Neuronal stem cell (in vitro differentiated cells): ENCODE results near the gene SAGE1.

Experiments used
- DNase-seq: peaks from one replicate; pipeline ENCODE4 v3.0.0-alpha.2; 2013; ENCODE audit warnings: low spot score
- H2AFZ ChIP-seq: one replicate; pipeline ENCODE4 v1.6.1; 2013; ENCODE audit warnings: mild to moderate bottlenecking, low read length, inconsistent platforms
- H2AK5ac ChIP-seq: 2 replicates; pipeline ENCODE4 v1.6.1; 2013; ENCODE audit warnings: low read depth, mild to moderate bottlenecking, inconsistent platforms, low read length, moderate library complexity, mixed read lengths
- H2BK120ac ChIP-seq: 2 replicates; pipeline ENCODE4 v1.6.1; 2013; ENCODE audit warnings: low read depth, mild to moderate bottlenecking, inconsistent platforms, low read length, moderate library complexity, mixed read lengths
- H2BK12ac ChIP-seq: one replicate; pipeline ENCODE4 v1.6.1; 2013; ENCODE audit warnings: low read length, inconsistent platforms
- H2BK15ac ChIP-seq: 2 replicates; pipeline ENCODE4 v1.6.1; 2013; ENCODE audit warnings: mild to moderate bottlenecking, low read length, inconsistent platforms, mixed read lengths
- H2BK5ac ChIP-seq: one replicate; pipeline ENCODE4 v1.6.1; 2013; ENCODE audit warnings: inconsistent platforms, mild to moderate bottlenecking, low read length, moderate library complexity
- H3K14ac ChIP-seq: one replicate; pipeline ENCODE4 v1.6.1; 2013; ENCODE audit warnings: low read length, inconsistent platforms
- H3K18ac ChIP-seq: 2 replicates; pipeline ENCODE4 v1.6.1; 2013; ENCODE audit warnings: low read length, inconsistent platforms
- H3K23ac ChIP-seq: 2 replicates; pipeline ENCODE4 v1.6.1; 2013; ENCODE audit warnings: low read depth, mild to moderate bottlenecking, mixed read lengths, low read length, inconsistent platforms; ENCODE audit not compliant: poor library complexity
- H3K27ac ChIP-seq: replicated peaks from 3 replicates; pipeline ENCODE4 v1.5.1; 2013; ENCODE audit warnings: low read length, inconsistent platforms
- H3K27me3 ChIP-seq, 3 experiments: 2 replicates each; pipeline ENCODE4 v1.6.1; 2013; ENCODE audit warnings: low read length in 3 of 3, mild to moderate bottlenecking in 2 of 3, inconsistent platforms in 1 of 3, low read depth in 1 of 3, mixed read lengths in 1 of 3, moderate library complexity in 1 of 3; ENCODE audit not compliant: control insufficient read depth in 3 of 3, insufficient read depth in 3 of 3
- H3K36me3 ChIP-seq, 2 donors: replicated peaks in 1 of 2; 2 replicates each; pipeline ENCODE4 v1.6.1; 2013; ENCODE audit warnings: low read length in 2 of 2; ENCODE audit not compliant: control insufficient read depth in 2 of 2, insufficient read depth in 2 of 2
- H3K4ac ChIP-seq: 2 replicates; pipeline ENCODE4 v1.6.1; 2013; ENCODE audit warnings: inconsistent platforms, mild to moderate bottlenecking, low read length, moderate library complexity
- H3K4me1 ChIP-seq, 2 donors: 1 replicate in 1 of 2; 2 replicates in 1 of 2; pipeline ENCODE4 v1.6.1; 2013; ENCODE audit warnings: low read length in 2 of 2, low read depth in 1 of 2; ENCODE audit not compliant: control insufficient read depth in 2 of 2, insufficient read depth in 1 of 2
- H3K4me2 ChIP-seq: one replicate; pipeline ENCODE4 v1.6.1; 2013; ENCODE audit warnings: mild to moderate bottlenecking, low read length, inconsistent platforms; ENCODE audit not compliant: insufficient read depth, poor library complexity, severe bottlenecking
- H3K4me3 ChIP-seq, 2 donors: 2 replicates each; pipeline ENCODE4 v1.5.1; 2013; ENCODE audit warnings: low read length in 2 of 2, mild to moderate bottlenecking in 2 of 2, inconsistent platforms in 1 of 2, moderate library complexity in 1 of 2
- H3K79me1 ChIP-seq: one replicate; pipeline ENCODE4 v1.6.1; 2013; ENCODE audit warnings: low read depth, mild to moderate bottlenecking, inconsistent platforms, low read length, moderate library complexity
- H3K9ac ChIP-seq: one replicate; pipeline ENCODE4 v1.6.1; 2013; ENCODE audit warnings: mild to moderate bottlenecking, low read depth, low read length, inconsistent platforms; ENCODE audit not compliant: poor library complexity
- H3K9me3 ChIP-seq, 2 donors: replicated peaks in 1 of 2; 2 replicates each; pipeline versions ENCODE3 to v1.6.1; 2013; ENCODE audit warnings: low read length in 2 of 2, mild to moderate bottlenecking in 2 of 2, inconsistent platforms in 1 of 2, low read depth in 1 of 2, mixed read lengths in 1 of 2, moderate library complexity in 1 of 2; ENCODE audit not compliant: control insufficient read depth in 2 of 2, insufficient read depth in 1 of 2
- H4K8ac ChIP-seq: one replicate; pipeline ENCODE4 v1.6.1; 2013; ENCODE audit warnings: low read depth, mild to moderate bottlenecking, inconsistent platforms, low read length, moderate library complexity
- H4K91ac ChIP-seq: one replicate; pipeline ENCODE4 v1.6.1; 2013; ENCODE audit warnings: low read length, low read depth, mild to moderate bottlenecking, inconsistent platforms; ENCODE audit not compliant: poor library complexity
- WGBS, 2 donors: extraction: QIAGEN DNeasy Blood & Tissue Kit; methylation state at CpG; one replicate each; pipeline ENCODE4 v1.1.7; 2013; ENCODE audit warnings: missing lambda C conversion rate in 2 of 2, mixed read lengths in 1 of 2; ENCODE audit not compliant: insufficient read length in 2 of 2, insufficient replicate concordance in 1 of 2; ENCODE audit errors: extremely low coverage in 2 of 2; 5-methylcytosine and 5-hydroxymethylcytosine counted together

SAGE1 gene

DNA sequence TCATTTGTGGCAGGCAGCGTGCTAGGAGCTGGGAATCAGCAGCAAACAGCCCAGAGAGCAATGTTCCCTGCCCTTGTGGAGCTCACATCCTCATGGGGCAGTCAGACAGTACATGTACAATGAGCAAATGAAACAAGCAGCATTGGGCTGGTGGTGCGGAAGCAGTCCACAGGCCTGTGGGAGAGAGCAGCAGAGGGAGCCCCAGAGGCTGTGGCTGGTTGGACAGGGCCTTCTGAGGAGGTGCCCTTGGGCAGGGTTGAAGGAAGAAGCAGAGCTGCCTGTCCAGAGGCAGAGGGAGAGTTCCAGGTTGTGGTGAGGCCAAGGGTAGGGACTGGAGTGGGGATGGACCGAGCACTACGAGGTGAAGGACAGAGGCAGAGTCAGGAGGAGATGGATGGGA is 57.8 kb downstream of the SAGE1 start:
- H3K4me1 ChIP-seq: no peaks in the 10 kb centered on the region
- H4K8ac ChIP-seq: no peak overlapping the region
- H2BK15ac ChIP-seq: no peak overlapping the region
- H3K9ac ChIP-seq: no peak overlapping the region
- H2AFZ ChIP-seq: no peak overlapping the region
- no CpG with 5 or more reads among the region's 4 CpGs for WGBS, 2 donors
- no peak overlapping the region for H4K91ac ChIP-seq
- H3K4ac ChIP-seq: no peak overlapping the region
- H2BK5ac ChIP-seq: no peak overlapping the region
- no peak overlapping the region for H3K23ac ChIP-seq
- no peaks in the 10 kb centered on the region for H3K36me3 ChIP-seq
- no peak overlapping the region for H2BK12ac ChIP-seq
- H3K27ac ChIP-seq: no peak overlapping the region
- H2BK120ac ChIP-seq: no peak overlapping the region
- H3K4me3 ChIP-seq: no peak overlapping the region
- no peaks in the 10 kb centered on the region for H3K79me1 ChIP-seq
- no peaks in the 10 kb centered on the region for H3K9me3 ChIP-seq
- H3K4me2 ChIP-seq: no peak overlapping the region
- no peak overlapping the region for H2AK5ac ChIP-seq
- no peaks in the 10 kb centered on the region for H3K27me3 ChIP-seq
- H3K18ac ChIP-seq: no peak overlapping the region
- DNase-seq: no peak
- no peak overlapping the region for H3K14ac ChIP-seq
